Astrocyte (in vitro differentiated cells and primary cell): ENCODE measurements around the gene DNAH9.

Experiments
- EZH2 ChIP-seq: IDR thresholded peaks from 2 replicates; pipeline ENCODE4 v1.6.1; 2012; ENCODE audit warnings: mild to moderate bottlenecking, low read length, inconsistent platforms; ENCODE audit not compliant: insufficient read depth
- TF ChIP-seq, protein P1 (sequence below): IDR thresholded peaks from 2 replicates; pipeline ENCODE4 v1.5.1; 2011; ENCODE audit warnings: low read depth, mild to moderate bottlenecking, inconsistent platforms, low read length, moderate library complexity; ENCODE audit not compliant: insufficient read depth

DNA sequence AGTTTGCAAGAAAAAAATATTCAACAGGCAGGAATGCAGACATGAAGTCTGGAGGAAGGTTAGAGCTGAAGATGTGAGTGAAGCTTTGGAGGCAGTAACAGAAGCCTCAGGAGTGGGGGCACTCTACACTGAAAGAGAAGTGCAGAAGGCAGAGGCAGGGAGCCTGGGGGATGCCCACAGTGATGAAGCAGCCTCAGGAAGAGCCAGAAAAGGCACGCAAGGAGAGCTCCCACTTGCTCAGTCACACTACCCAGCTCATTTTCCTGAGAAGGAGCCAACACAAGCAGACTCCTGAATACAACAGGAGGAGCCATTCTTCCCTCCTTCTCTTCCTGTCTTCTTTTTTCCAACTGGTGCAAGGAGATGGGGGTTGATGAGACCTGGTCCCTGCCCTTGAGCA lies 45.1 kb upstream of the DNAH9 start:
- no peak for TF ChIP-seq EZH2
- TF ChIP-seq, protein P1, sequence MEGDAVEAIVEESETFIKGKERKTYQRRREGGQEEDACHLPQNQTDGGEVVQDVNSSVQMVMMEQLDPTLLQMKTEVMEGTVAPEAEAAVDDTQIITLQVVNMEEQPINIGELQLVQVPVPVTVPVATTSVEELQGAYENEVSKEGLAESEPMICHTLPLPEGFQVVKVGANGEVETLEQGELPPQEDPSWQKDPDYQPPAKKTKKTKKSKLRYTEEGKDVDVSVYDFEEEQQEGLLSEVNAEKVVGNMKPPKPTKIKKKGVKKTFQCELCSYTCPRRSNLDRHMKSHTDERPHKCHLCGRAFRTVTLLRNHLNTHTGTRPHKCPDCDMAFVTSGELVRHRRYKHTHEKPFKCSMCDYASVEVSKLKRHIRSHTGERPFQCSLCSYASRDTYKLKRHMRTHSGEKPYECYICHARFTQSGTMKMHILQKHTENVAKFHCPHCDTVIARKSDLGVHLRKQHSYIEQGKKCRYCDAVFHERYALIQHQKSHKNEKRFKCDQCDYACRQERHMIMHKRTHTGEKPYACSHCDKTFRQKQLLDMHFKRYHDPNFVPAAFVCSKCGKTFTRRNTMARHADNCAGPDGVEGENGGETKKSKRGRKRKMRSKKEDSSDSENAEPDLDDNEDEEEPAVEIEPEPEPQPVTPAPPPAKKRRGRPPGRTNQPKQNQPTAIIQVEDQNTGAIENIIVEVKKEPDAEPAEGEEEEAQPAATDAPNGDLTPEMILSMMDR = no peak
